ENCODE data around the gene DDX54. TPM values are rescaled to one million over a fixed set of nuclear protein-coding genes. Genes with fewer than 3 reads are reported as not detected.

Gene DDX54
- total RNA-seq, 1 experiment from 2014 or later = 151 TPM

GRCh38 chr12:113161415-113162016 is 23.8 kb downstream of the DDX54 start:
- Mint-ChIP-seq H3K4me1 (peaks cover 28% of the 10 kb centered on the region), H3K4me3 (peak overlapping the region; percentile 49), H3K9me3 (no peaks in the 10 kb centered on the region), H3K27me3 (ENCODE audit: low read depth) (no peaks in the 10 kb centered on the region), H3K27ac (peak overlapping the region; percentile 83), H3K36me3 (peaks cover 30% of the 10 kb centered on the region)
- ATAC-seq (peak; percentile 95), DNase-seq (ENCODE audit: low spot score) (peak; percentile 97)
- TF ChIP-seq ATF6 (CRISPR knock-in tag; IDR thresholded peaks at IDR 0.05) (no peak), NFATC4 (CRISPR knock-in tag; IDR thresholded peaks at IDR 0.05) (no peak), PRRX2 (CRISPR knock-in tag; IDR thresholded peaks at IDR 0.05) (no peak), ERG (CRISPR knock-in tag; IDR thresholded peaks at IDR 0.05) (no peak), ZNF423 (CRISPR knock-in tag; IDR thresholded peaks at IDR 0.05) (no peak), ZSCAN18 (CRISPR knock-in tag; IDR thresholded peaks at IDR 0.05) (no peak), ETV6 (CRISPR knock-in tag; IDR thresholded peaks at IDR 0.05) (no peak), MYBL2 (CRISPR knock-in tag; IDR thresholded peaks at IDR 0.05) (no peak), ZNF138 (CRISPR knock-in tag; conservative IDR thresholded peaks at IDR 0.05) (no peak)
- TF ChIP-seq, protein P1, sequence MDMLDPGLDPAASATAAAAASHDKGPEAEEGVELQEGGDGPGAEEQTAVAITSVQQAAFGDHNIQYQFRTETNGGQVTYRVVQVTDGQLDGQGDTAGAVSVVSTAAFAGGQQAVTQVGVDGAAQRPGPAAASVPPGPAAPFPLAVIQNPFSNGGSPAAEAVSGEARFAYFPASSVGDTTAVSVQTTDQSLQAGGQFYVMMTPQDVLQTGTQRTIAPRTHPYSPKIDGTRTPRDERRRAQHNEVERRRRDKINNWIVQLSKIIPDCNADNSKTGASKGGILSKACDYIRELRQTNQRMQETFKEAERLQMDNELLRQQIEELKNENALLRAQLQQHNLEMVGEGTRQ (CRISPR knock-in tag; IDR thresholded peaks at IDR 0.05) = no peak
- ChIA-PET POLR2A (interaction anchor here (0.6 to 1.0 kb wide), 6 partner anchors 8 to 113 kb away, joined by 3 to 7 read pairs (median 4); no protein-coding TSS in a partner anchor), CTCF (interaction anchor here (0.7 to 2.6 kb wide), 22 partner anchors 9 to 300 kb away, joined by 3 to 45 read pairs (median 5); partner anchors contain the start of genes CFAP73 and RASAL1)

- H3K4me1 Mint-ChIP-seq = peaks cover 28% of the 10 kb centered on the region
- POLR2A ChIA-PET = no interaction called here
- DNase-seq (ENCODE audit: low spot score) (no peak), ATAC-seq (no peak)
- no peak overlapping the region for H3K27ac Mint-ChIP-seq
- peaks cover 20% of the 10 kb centered on the region for H3K36me3 Mint-ChIP-seq
- H3K27me3 Mint-ChIP-seq (ENCODE audit: low read depth) = peaks cover 10% of the 10 kb centered on the region
- TF ChIP-seq, protein P2, sequence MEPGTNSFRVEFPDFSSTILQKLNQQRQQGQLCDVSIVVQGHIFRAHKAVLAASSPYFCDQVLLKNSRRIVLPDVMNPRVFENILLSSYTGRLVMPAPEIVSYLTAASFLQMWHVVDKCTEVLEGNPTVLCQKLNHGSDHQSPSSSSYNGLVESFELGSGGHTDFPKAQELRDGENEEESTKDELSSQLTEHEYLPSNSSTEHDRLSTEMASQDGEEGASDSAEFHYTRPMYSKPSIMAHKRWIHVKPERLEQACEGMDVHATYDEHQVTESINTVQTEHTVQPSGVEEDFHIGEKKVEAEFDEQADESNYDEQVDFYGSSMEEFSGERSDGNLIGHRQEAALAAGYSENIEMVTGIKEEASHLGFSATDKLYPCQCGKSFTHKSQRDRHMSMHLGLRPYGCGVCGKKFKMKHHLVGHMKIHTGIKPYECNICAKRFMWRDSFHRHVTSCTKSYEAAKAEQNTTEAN (CRISPR knock-in tag; IDR thresholded peaks at IDR 0.05) = no peak
- TF ChIP-seq NFYB (CRISPR knock-in tag; conservative IDR thresholded peaks at IDR 0.05; ENCODE audit: low read depth) (no peak), RORB (CRISPR knock-in tag; IDR thresholded peaks at IDR 0.05) (no peak), GRHL2 (CRISPR knock-in tag; IDR thresholded peaks at IDR 0.05; ENCODE audit: insufficient replicate concordance, severe bottlenecking) (no peak), MYBL2 (CRISPR knock-in tag; IDR thresholded peaks at IDR 0.05) (no peak), ZNF263 (CRISPR knock-in tag; IDR thresholded peaks at IDR 0.05; ENCODE audit: low read depth) (no peak), EMX1 (CRISPR knock-in tag; IDR thresholded peaks at IDR 0.05) (no peak), CREB1 (CRISPR knock-in tag; IDR thresholded peaks at IDR 0.05) (no peak), CBFB (CRISPR knock-in tag; IDR thresholded peaks at IDR 0.05; ENCODE audit: low read depth) (no peak), ZNF416 (CRISPR knock-in tag; IDR thresholded peaks at IDR 0.05) (no peak), SOX15 (CRISPR knock-in tag; IDR thresholded peaks at IDR 0.05) (no peak), GABPB1 (CRISPR knock-in tag; IDR thresholded peaks at IDR 0.05) (no peak)
- TF ChIP-seq, protein P3, sequence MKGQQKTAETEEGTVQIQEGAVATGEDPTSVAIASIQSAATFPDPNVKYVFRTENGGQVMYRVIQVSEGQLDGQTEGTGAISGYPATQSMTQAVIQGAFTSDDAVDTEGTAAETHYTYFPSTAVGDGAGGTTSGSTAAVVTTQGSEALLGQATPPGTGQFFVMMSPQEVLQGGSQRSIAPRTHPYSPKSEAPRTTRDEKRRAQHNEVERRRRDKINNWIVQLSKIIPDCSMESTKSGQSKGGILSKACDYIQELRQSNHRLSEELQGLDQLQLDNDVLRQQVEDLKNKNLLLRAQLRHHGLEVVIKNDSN (CRISPR knock-in tag; IDR thresholded peaks at IDR 0.05) = no peak
- no peaks in the 10 kb centered on the region for H3K9me3 Mint-ChIP-seq
- no peak overlapping the region for H3K4me3 Mint-ChIP-seq
- CTCF ChIA-PET = interaction anchor here (0.6 to 1.2 kb wide), 3 partner anchors 24 to 56 kb away, joined by 3 to 5 read pairs (median 4); partner anchors contain the start of gene RASAL1
Measured at GRCh38 chr12:113159937-113160336, 25.3 kb downstream of the DDX54 start.

Data from WTC11 (cell line).